ENCODE results near the gene DBH.

DNA sequence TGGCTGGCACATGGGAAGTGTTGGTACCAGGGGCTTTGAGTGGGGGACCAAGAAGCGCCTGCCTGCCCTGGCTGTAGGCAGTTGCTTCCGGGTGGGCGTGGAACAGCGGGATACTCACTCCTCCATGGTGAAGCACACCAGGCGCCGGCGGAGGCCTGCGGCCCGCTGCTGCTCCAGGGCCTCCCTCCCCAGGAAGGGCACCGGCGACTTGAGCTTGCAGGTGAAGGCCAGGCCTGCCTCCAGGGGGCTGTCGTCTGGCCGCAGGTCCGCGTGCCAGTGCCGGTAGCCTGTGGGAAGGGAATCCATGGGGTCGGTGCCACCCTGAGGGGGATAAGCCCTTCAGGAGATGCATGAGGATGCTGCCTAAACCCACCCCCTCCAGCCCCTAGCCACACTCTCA, 34.3 kb downstream of the DBH start:
- TF ChIP-seq, protein P1, sequence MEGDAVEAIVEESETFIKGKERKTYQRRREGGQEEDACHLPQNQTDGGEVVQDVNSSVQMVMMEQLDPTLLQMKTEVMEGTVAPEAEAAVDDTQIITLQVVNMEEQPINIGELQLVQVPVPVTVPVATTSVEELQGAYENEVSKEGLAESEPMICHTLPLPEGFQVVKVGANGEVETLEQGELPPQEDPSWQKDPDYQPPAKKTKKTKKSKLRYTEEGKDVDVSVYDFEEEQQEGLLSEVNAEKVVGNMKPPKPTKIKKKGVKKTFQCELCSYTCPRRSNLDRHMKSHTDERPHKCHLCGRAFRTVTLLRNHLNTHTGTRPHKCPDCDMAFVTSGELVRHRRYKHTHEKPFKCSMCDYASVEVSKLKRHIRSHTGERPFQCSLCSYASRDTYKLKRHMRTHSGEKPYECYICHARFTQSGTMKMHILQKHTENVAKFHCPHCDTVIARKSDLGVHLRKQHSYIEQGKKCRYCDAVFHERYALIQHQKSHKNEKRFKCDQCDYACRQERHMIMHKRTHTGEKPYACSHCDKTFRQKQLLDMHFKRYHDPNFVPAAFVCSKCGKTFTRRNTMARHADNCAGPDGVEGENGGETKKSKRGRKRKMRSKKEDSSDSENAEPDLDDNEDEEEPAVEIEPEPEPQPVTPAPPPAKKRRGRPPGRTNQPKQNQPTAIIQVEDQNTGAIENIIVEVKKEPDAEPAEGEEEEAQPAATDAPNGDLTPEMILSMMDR (IDR thresholded peaks at IDR 0.05; ENCODE audit: borderline replicate concordance, extremely low read depth, low read length, poor library complexity, severe bottlenecking) = no peak
- no peak for TF ChIP-seq EZH2 (IDR thresholded peaks at IDR 0.05; ENCODE audit: borderline replicate concordance, low read depth, low read length, severe bottlenecking)

Measured in DND-41 (cell line).